T-cell (primary cell): Measurements from ENCODE around the gene PRDM16. TPM values are rescaled to one million over a fixed set of nuclear protein-coding genes. Genes with fewer than 3 reads are reported as not detected.

Source experiments
- total RNA-seq, 35 experiments: library from RNA in 6 of 35; stranded (reverse) in 6 of 35; fragments of 120-200 nt in 1 of 35; gene quantifications; one replicate each; pipeline versions ENCODE4 v1.2.1 to v1.2.4 and lab custom pipeline; 2013 to 2026

PRDM16 gene
- total RNA-seq, 5 donors from 2014 or later (not counting 1 experiment from before 2014, with no cell fraction given): 0.15 to 0.70 (median 0.24) TPM; not detected in 1

Other genes starting within 250 kb of the PRDM16 start
- gene ACTRT2, start 47.7 kb upstream of the PRDM16 start, total RNA-seq: not detected